AG08395 (cell line): ENCODE measurements around the gene CPLX1.
A peak's percentile ranks its signal among the peaks of the same experiment; 100 is the strongest.

Experiments
- DNase-seq: peaks from one replicate; pipeline ENCODE4 v3.0.0; 2012; ENCODE audit warnings: mixed read lengths, low spot score

CPLX1 gene

GRCh38 chr4:832536-832935 is 6.6 kb upstream of the CPLX1 start:
- no peak for DNase-seq

GRCh38 chr4:832108-832507 is 6.2 kb upstream of the CPLX1 start:
- no peak for DNase-seq

GRCh38 chr4:831483-831805 is 5.5 kb upstream of the CPLX1 start:
- no peak for DNase-seq

- DNase-seq, result no peak
Observed at GRCh38 chr4:830601-831482, 4.9 kb upstream of the CPLX1 start.

GRCh38 chr4:829761-830600 is 4.1 kb upstream of the CPLX1 start:
- DNase-seq, result no peak

GRCh38 chr4:829291-829690 is 3.4 kb upstream of the CPLX1 start:
- DNase-seq, result no peak

GRCh38 chr4:828641-829271 is 2.8 kb upstream of the CPLX1 start:
- DNase-seq, result no peak

GRCh38 chr4:827209-828081 is 1.5 kb upstream of the CPLX1 start:
- DNase-seq, result no peak

GRCh38 chr4:826508-827208 is 729 bp upstream of the CPLX1 start:
- no peak for DNase-seq

GRCh38 chr4:825063-825970 is 612 bp downstream of the CPLX1 start:
- DNase-seq, result peak; percentile 68

GRCh38 chr4:824461-825062 is 1.4 kb downstream of the CPLX1 start:
- no peak for DNase-seq

- no peak for DNase-seq
Observed at GRCh38 chr4:823761-824460, 2.0 kb downstream of the CPLX1 start.

- DNase-seq, result no peak
Observed at GRCh38 chr4:823176-823760, 2.7 kb downstream of the CPLX1 start.

- no peak for DNase-seq
Observed at GRCh38 chr4:822361-823175, 3.4 kb downstream of the CPLX1 start.

GRCh38 chr4:821631-822030 is 4.3 kb downstream of the CPLX1 start:
- DNase-seq, result no peak

- no peak for DNase-seq
Observed at GRCh38 chr4:821181-821591, 4.7 kb downstream of the CPLX1 start.

GRCh38 chr4:820230-821172 is 5.4 kb downstream of the CPLX1 start:
- DNase-seq, result no peak
